Upper lobe of right lung (tissue), 1 donor: ENCODE data around the gene KCNV2. TPM values are rescaled to one million over a fixed set of nuclear protein-coding genes. Genes with fewer than 3 reads are reported as not detected.

Source experiments
- ATAC-seq: fragments of 200-7000 bp; cut with Tn5 transposase; one replicate; pipeline ENCODE4 v1.9.1; 2020; ENCODE audit warnings: mild to moderate bottlenecking, moderate library complexity
- DNase-seq: peaks from one replicate; pipeline ENCODE4 v3.0.0-alpha.2; 2020
- H3K27ac ChIP-seq: fragments of 200-600 bp; one replicate; pipeline ENCODE4 v1.8.0; 2022
- H3K27me3 ChIP-seq: fragments of 200-600 bp; one replicate; pipeline ENCODE4 v1.8.0; 2022; ENCODE audit warnings: mild to moderate bottlenecking
- H3K36me3 ChIP-seq: fragments of 200-600 bp; one replicate; pipeline ENCODE4 v1.8.0; 2022
- H3K4me1 ChIP-seq: fragments of 200-600 bp; one replicate; pipeline ENCODE4 v1.8.0; 2022
- H3K4me3 ChIP-seq: fragments of 200-600 bp; one replicate; pipeline ENCODE4 v1.8.0; 2022; ENCODE audit warnings: mild to moderate bottlenecking
- H3K9me3 ChIP-seq: fragments of 200-600 bp; one replicate; pipeline ENCODE4 v1.8.0; 2022
- CTCF ChIP-seq: fragments of 200-600 bp; IDR thresholded peaks from one replicate; pipeline ENCODE4 v1.8.0; 2022; ENCODE audit warnings: antibody characterized with exemption
- intact Hi-C: fragments of 100-400 bp; cut with DNase I; formaldehyde crosslinking; loops from one replicate; pipeline ENCODE4 v1.11.0; 2022
- total RNA-seq: library from RNA; stranded (reverse); fragmentation: NEBNext Ultra II Directional; extraction: Animal tissue kit (Norgen Biotek cat#: 25700); gene quantifications from one replicate; pipeline ENCODE4 v1.2.1, GENCODE V29; 2021
- donor health status: DM: no; HTN: yes; CAD: no; lungs with severe emphysema.

KCNV2 gene
- total RNA-seq, 1 donor from 2014 or later = not detected

- Histone ChIP-seq H3K36me3 (no peaks in the 10 kb centered on the region), H3K4me3 (no peak overlapping the region), H3K27me3 (no peaks in the 10 kb centered on the region), H3K4me1 (no peaks in the 10 kb centered on the region), H3K27ac (no peak overlapping the region), H3K9me3 (no peaks in the 10 kb centered on the region)
- DNase-seq = no peak
- ATAC-seq = no peak
- intact Hi-C loops = no loop called here
- no peak for TF ChIP-seq CTCF
Observed at GRCh38 chr9:2758898-2759510, 41.7 kb downstream of the KCNV2 start.

GRCh38 chr9:2761424-2761823 is 44.1 kb downstream of the KCNV2 start:
- H3K36me3 ChIP-seq = no peaks in the 10 kb centered on the region
- no peaks in the 10 kb centered on the region for H3K4me1 ChIP-seq
- H3K27me3 ChIP-seq = no peaks in the 10 kb centered on the region
- H3K4me3 ChIP-seq = no peak overlapping the region
- H3K9me3 ChIP-seq = no peaks in the 10 kb centered on the region
- DNase-seq (no peak), ATAC-seq (no peak)
- intact Hi-C loops = no loop called here
- TF ChIP-seq CTCF = no peak
- H3K27ac ChIP-seq = no peak overlapping the region

GRCh38 chr9:2764353-2764752 is 47.0 kb downstream of the KCNV2 start:
- no peaks in the 10 kb centered on the region for H3K27me3 ChIP-seq
- H3K27ac ChIP-seq = no peak overlapping the region
- ATAC-seq (peak; percentile 41), DNase-seq (no peak)
- H3K4me1 ChIP-seq = no peaks in the 10 kb centered on the region
- intact Hi-C loops = no loop called here
- H3K4me3 ChIP-seq = no peak overlapping the region
- no peaks in the 10 kb centered on the region for H3K9me3 ChIP-seq
- TF ChIP-seq CTCF = no peak
- H3K36me3 ChIP-seq = peaks cover 6% of the 10 kb centered on the region

GRCh38 chr9:2765250-2765880 is 48.1 kb downstream of the KCNV2 start:
- TF ChIP-seq CTCF = no peak
- H3K36me3 ChIP-seq = peaks cover 14% of the 10 kb centered on the region
- intact Hi-C loops = no loop called here
- H3K9me3 ChIP-seq = no peaks in the 10 kb centered on the region
- ATAC-seq (no peak), DNase-seq (no peak)
- H3K27ac ChIP-seq = no peak overlapping the region
- no peaks in the 10 kb centered on the region for H3K4me1 ChIP-seq
- H3K27me3 ChIP-seq = no peaks in the 10 kb centered on the region
- no peak overlapping the region for H3K4me3 ChIP-seq

GRCh38 chr9:2767800-2768677 is 50.7 kb downstream of the KCNV2 start:
- Histone ChIP-seq H3K27me3 (no peaks in the 10 kb centered on the region), H3K4me1 (no peaks in the 10 kb centered on the region), H3K36me3 (peaks cover 19% of the 10 kb centered on the region), H3K9me3 (no peaks in the 10 kb centered on the region), H3K4me3 (no peak overlapping the region), H3K27ac (no peak overlapping the region)
- DNase-seq (no peak), ATAC-seq (no peak)
- TF ChIP-seq CTCF = no peak
- intact Hi-C loops = no loop called here
